HL-60 (cell line): ENCODE results near the gene FAM53A.

Source experiments
- CTCF ChIP-seq: IDR thresholded peaks from one replicate; pipeline ENCODE4 v1.5.1; 2011; ENCODE audit warnings: low read length, control low read depth, inconsistent platforms; ENCODE audit not compliant: insufficient read depth
- POLR2AphosphoS5 ChIP-seq: IDR thresholded peaks from 2 replicates; pipeline ENCODE4 v1.6.1; 2012; ENCODE audit warnings: low read depth
- TF ChIP-seq, protein P1 (sequence below): IDR thresholded peaks from 2 replicates; pipeline ENCODE4 v1.6.1; 2012; ENCODE audit warnings: low read depth; ENCODE audit not compliant: insufficient replicate concordance

- TF ChIP-seq CTCF (no peak), POLR2AphosphoS5 (no peak)
- TF ChIP-seq, protein P1, sequence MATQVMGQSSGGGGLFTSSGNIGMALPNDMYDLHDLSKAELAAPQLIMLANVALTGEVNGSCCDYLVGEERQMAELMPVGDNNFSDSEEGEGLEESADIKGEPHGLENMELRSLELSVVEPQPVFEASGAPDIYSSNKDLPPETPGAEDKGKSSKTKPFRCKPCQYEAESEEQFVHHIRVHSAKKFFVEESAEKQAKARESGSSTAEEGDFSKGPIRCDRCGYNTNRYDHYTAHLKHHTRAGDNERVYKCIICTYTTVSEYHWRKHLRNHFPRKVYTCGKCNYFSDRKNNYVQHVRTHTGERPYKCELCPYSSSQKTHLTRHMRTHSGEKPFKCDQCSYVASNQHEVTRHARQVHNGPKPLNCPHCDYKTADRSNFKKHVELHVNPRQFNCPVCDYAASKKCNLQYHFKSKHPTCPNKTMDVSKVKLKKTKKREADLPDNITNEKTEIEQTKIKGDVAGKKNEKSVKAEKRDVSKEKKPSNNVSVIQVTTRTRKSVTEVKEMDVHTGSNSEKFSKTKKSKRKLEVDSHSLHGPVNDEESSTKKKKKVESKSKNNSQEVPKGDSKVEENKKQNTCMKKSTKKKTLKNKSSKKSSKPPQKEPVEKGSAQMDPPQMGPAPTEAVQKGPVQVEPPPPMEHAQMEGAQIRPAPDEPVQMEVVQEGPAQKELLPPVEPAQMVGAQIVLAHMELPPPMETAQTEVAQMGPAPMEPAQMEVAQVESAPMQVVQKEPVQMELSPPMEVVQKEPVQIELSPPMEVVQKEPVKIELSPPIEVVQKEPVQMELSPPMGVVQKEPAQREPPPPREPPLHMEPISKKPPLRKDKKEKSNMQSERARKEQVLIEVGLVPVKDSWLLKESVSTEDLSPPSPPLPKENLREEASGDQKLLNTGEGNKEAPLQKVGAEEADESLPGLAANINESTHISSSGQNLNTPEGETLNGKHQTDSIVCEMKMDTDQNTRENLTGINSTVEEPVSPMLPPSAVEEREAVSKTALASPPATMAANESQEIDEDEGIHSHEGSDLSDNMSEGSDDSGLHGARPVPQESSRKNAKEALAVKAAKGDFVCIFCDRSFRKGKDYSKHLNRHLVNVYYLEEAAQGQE = no peak
Measured at GRCh38 chr4:1608196-1608820, 75.8 kb downstream of the FAM53A start.
